Osteoblast (primary cell): ENCODE data around the gene LY6G5C. TPM values are rescaled to one million over a fixed set of nuclear protein-coding genes. Genes with fewer than 3 reads are reported as not detected.

ENCODE experiments used
- DNase-seq: peaks from one replicate; pipeline ENCODE4 v3.0.0; 2011; ENCODE audit warnings: low spot score, mixed read lengths; ENCODE audit not compliant: insufficient read length; ENCODE audit errors: missing footprints
- H2AFZ ChIP-seq: 2 replicates; pipeline ENCODE4 v1.6.0; 2011; ENCODE audit warnings: mild to moderate bottlenecking, low read length
- H3K27ac ChIP-seq: 2 replicates; pipeline ENCODE4 v1.5.1; 2011; ENCODE audit warnings: mild to moderate bottlenecking, low read depth, low read length, moderate library complexity
- H3K27me3 ChIP-seq: 2 replicates; pipeline ENCODE4 v1.6.0; 2012; ENCODE audit warnings: mild to moderate bottlenecking, control low read depth, inconsistent platforms, low read length, moderate library complexity; ENCODE audit not compliant: insufficient read depth
- H3K36me3 ChIP-seq: 2 replicates; pipeline ENCODE4 v1.5.1; 2011; ENCODE audit warnings: mild to moderate bottlenecking, low read length, control low read depth, moderate library complexity; ENCODE audit not compliant: insufficient read depth
- H3K4me1 ChIP-seq: 2 replicates; pipeline ENCODE4 v1.5.1; 2011; ENCODE audit warnings: mild to moderate bottlenecking, low read length, control low read depth, moderate library complexity; ENCODE audit not compliant: insufficient read depth
- H3K4me2 ChIP-seq: 2 replicates; pipeline ENCODE4 v1.6.0; 2011; ENCODE audit warnings: mild to moderate bottlenecking, low read length; ENCODE audit not compliant: insufficient read depth
- H3K4me3 ChIP-seq: fragments of 200-600 bp; sonication (generic); 3 replicates; pipeline ENCODE4 v1.5.1; 2012; ENCODE audit warnings: mild to moderate bottlenecking, low read length, inconsistent platforms; ENCODE audit not compliant: insufficient read depth
- H3K79me2 ChIP-seq: 2 replicates; pipeline ENCODE4 v1.6.0; 2012; ENCODE audit warnings: mild to moderate bottlenecking, low read length, control low read depth, inconsistent platforms; ENCODE audit not compliant: insufficient read depth
- H3K9me3 ChIP-seq: 2 replicates; pipeline ENCODE4 v1.5.1; 2011; ENCODE audit warnings: low read depth, low read length, control low read depth
- H4K20me1 ChIP-seq: 2 replicates; pipeline ENCODE4 v1.6.0; 2012; ENCODE audit warnings: mild to moderate bottlenecking, low read length, control low read depth; ENCODE audit not compliant: insufficient read depth
- total RNA-seq: library from RNA; depleted of rRNA; stranded (reverse); fragments of >200 nt; gene quantifications from 2 replicates; pipeline ENCODE4 v1.2.3, GENCODE V29; 2012
- TF ChIP-seq, protein P1 (sequence below): IDR thresholded peaks from 2 replicates; pipeline ENCODE4 v1.5.1; 2011; ENCODE audit warnings: mild to moderate bottlenecking, low read depth, low read length, moderate library complexity; ENCODE audit errors: extremely low read depth

Gene LY6G5C
- total RNA-seq, 1 donor: 0.72 TPM

DNA sequence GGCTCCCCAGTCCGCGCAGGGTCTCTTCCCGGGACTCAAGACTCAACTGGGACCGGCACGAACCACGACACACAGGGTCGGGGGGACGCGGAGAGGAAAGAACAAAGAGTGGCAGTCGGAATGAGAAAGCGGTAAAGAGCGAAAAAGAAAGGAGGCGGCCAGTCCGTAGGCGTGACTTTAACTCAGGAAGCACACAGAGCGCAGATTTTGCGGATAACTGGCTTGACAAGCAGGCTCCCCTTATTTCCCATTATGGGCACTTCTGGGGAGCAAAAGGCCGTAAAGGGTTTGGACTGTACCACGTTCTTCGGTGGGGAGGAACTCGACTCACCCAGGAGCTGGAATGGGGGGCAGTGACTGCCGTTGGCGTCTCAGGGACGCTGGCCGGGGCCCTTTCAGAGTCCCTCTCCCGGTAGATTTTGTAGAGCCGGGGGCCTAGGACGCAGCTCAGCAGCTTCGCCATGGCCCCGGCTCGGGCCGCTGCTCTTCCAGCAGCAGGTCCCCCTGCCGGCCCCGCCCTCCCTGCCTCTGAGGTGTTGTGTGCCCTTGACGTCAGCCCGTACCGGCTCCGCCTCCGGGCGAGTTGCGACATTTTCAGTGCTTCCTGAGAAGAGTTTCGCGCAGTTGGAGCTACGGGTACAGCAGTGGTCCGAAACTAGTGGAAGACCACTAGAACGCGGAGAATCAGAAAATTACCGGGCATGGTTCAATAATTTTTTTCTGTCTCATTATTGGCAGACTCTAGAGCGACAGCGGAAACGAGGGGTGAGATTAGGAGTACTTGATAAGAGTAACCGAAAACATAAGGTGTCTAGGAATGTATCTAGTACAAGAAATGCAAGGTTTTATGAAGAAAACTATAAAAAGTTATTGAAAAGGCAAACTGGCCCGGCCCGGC, 22.2 kb upstream of the LY6G5C start, which contains the start of gene ABHD16A:
TSS of gene ABHD16A (minus strand) at position 506 of the 898 bp plus-strand sequence. CDS start at position 463, 43 bp downstream.
- Histone ChIP-seq H3K9me3 (no peaks in the 10 kb centered on the region), H3K36me3 (peaks cover 13% of the 10 kb centered on the region), H3K4me2 (peak within 1 kb of the TSS; percentile 92), H2AFZ (peak within 1 kb of the TSS; percentile 96), H3K27me3 (no peaks in the 10 kb centered on the region), H3K4me1 (peaks cover 10% of the 10 kb centered on the region), H3K4me3 (peak within 1 kb of the TSS; percentile 88), H4K20me1 (peaks cover 9% of the 10 kb centered on the region), H3K27ac (peak within 1 kb of the TSS; percentile 94), H3K79me2 (peaks cover 39% of the 10 kb centered on the region)
- DNase-seq: peak; percentile 99
- TF ChIP-seq, protein P1, sequence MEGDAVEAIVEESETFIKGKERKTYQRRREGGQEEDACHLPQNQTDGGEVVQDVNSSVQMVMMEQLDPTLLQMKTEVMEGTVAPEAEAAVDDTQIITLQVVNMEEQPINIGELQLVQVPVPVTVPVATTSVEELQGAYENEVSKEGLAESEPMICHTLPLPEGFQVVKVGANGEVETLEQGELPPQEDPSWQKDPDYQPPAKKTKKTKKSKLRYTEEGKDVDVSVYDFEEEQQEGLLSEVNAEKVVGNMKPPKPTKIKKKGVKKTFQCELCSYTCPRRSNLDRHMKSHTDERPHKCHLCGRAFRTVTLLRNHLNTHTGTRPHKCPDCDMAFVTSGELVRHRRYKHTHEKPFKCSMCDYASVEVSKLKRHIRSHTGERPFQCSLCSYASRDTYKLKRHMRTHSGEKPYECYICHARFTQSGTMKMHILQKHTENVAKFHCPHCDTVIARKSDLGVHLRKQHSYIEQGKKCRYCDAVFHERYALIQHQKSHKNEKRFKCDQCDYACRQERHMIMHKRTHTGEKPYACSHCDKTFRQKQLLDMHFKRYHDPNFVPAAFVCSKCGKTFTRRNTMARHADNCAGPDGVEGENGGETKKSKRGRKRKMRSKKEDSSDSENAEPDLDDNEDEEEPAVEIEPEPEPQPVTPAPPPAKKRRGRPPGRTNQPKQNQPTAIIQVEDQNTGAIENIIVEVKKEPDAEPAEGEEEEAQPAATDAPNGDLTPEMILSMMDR: no peak

- Histone ChIP-seq H2AFZ (peak overlapping the region; percentile 83), H3K4me2 (peak overlapping the region; percentile 92), H3K9me3 (no peaks in the 10 kb centered on the region), H3K79me2 (peaks cover 39% of the 10 kb centered on the region), H3K27ac (peak overlapping the region; percentile 94), H4K20me1 (peaks cover 11% of the 10 kb centered on the region), H3K4me3 (peak overlapping the region; percentile 88), H3K36me3 (peaks cover 13% of the 10 kb centered on the region), H3K4me1 (peaks cover 10% of the 10 kb centered on the region), H3K27me3 (no peaks in the 10 kb centered on the region)
- TF ChIP-seq, protein P1: no peak
- peak; percentile 76 for DNase-seq
Measured at GRCh38 chr6:31702405-31702818, 21.5 kb upstream of the LY6G5C start.

- H3K79me2 ChIP-seq: peaks cover 39% of the 10 kb centered on the region
- peak; percentile 61 for DNase-seq
- TF ChIP-seq, protein P1: no peak
- no peaks in the 10 kb centered on the region for H3K27me3 ChIP-seq
- no peaks in the 10 kb centered on the region for H3K9me3 ChIP-seq
- peaks cover 13% of the 10 kb centered on the region for H4K20me1 ChIP-seq
- peak overlapping the region; percentile 94 for H3K27ac ChIP-seq
- H2AFZ ChIP-seq: peak overlapping the region; percentile 83
- peak overlapping the region; percentile 92 for H3K4me2 ChIP-seq
- H3K4me1 ChIP-seq: peaks cover 10% of the 10 kb centered on the region
- peak overlapping the region; percentile 88 for H3K4me3 ChIP-seq
- H3K36me3 ChIP-seq: peaks cover 17% of the 10 kb centered on the region
Measured at GRCh38 chr6:31701666-31702404, 21.0 kb upstream of the LY6G5C start.
